GM23248 (cell line): ENCODE measurements around the gene ZC3H12C.

ENCODE experiments used
- EZH2 ChIP-seq: fragments of 200-600 bp; sonication (generic); IDR thresholded peaks from 2 replicates; pipeline ENCODE4 v1.6.1; 2018; ENCODE audit warnings: antibody characterized with exemption, mild to moderate bottlenecking; ENCODE audit not compliant: insufficient read depth, poor library complexity, severe bottlenecking
- EZH2phosphoT487 ChIP-seq: fragments of 200-600 bp; sonication (generic); IDR thresholded peaks from 2 replicates; pipeline ENCODE4 v1.6.1; 2018; ENCODE audit warnings: antibody characterized with exemption, moderate library complexity, mild to moderate bottlenecking, low read depth; ENCODE audit not compliant: insufficient read depth

GRCh38 chr11:110173811-110174644, 80.8 kb downstream of the ZC3H12C start:
- TF ChIP-seq EZH2, result no peak
- no peak for TF ChIP-seq EZH2phosphoT487
